Stimulated activated CD4-positive, alpha-beta T cell treated with anti-CD3 and anti-CD28 coated beads, Interleukin-15, amount 100 ng/mL, for 24 hours (primary cell): ENCODE results near the gene PCNX2.

Experiments used
- DNase-seq: peaks from one replicate; pipeline ENCODE4 v3.0.0-alpha.2; 2020

The PCNX2 gene

DNA sequence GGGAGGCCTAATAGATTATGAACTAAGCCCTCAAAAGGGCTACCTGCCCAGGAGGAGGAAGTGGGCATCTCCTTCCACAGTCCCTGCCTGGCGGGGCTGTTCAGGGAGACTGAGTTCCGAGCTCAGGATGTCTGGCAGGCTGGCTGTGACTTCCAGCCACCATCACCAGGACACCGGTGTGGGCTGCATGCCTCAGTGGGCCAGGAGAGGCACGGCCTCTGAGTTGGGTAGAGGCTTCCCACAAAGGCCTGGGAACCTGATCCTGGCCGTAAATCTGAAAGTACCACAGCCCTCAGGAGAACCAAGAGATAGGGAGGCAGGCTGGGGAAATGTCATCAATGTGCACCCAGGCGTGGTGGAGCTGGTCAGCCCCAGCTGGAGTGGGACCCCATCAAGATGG is 316.0 kb downstream of the PCNX2 start:
- DNase-seq: no peak

DNA sequence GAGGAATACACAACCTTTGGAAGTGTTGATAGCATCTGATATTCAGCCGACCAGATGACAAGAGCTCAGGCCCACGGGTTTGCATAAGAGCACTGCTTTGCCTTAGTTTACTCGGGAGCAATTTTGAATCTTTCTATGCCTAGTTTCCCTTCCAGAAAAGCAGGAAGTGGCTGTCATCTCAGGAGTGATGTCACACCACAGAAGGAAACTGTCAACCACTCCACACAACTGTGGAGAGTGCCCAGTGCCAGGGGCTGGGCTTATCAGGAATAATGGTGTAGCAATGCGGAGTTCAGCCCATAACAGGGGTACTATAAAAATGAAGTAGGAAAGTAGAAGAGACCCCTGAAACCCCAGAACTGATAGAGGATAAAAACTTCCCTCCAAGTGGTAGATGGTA is 316.7 kb downstream of the PCNX2 start:
- DNase-seq: no peak

DNA sequence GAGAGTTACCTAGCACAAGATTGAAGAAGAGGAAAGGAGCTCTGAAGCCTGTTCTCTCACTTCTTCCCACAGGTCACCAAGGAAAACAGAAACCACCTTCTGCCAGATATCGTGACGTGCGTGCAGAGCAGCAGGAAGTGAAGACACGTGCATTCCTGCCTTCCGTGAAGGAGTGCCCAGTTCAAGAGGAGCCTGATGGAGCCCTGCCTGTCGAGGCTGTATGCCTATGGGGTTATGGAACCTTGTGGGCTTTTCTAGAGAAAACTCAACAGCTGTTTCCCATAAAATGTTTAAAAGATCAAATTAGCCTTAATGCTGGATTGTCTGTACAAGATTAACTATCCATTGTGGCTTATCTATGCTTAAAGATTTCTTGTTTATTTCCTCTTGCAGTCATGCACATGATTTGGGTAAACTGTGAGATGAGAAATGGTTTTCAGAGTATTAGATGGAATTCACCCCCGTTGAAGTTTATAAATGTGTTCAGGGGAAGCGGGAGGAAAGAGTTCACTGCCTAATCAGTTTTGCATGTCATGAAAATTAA is 317.4 kb downstream of the PCNX2 start:
- DNase-seq: peak; percentile 26

DNA sequence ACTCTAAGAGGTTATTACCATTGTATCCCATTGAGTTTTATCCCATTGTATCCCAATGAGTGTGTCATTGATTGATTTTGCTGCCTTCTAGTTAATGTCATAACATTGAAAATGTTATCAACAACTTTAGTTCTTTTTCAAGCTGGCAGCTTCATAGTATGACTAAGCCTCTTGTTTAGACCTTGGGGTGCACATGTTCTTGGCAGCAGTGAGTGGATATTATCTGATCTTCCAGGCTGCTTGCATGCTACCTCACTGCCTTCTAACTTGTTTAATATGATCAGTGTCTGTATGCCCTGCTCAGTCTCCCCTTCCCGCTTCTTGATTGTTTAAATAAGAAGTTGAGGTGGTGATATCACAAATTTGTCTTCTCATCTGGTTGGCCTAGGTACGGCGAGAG is 320.6 kb downstream of the PCNX2 start:
- DNase-seq: no peak

DNA sequence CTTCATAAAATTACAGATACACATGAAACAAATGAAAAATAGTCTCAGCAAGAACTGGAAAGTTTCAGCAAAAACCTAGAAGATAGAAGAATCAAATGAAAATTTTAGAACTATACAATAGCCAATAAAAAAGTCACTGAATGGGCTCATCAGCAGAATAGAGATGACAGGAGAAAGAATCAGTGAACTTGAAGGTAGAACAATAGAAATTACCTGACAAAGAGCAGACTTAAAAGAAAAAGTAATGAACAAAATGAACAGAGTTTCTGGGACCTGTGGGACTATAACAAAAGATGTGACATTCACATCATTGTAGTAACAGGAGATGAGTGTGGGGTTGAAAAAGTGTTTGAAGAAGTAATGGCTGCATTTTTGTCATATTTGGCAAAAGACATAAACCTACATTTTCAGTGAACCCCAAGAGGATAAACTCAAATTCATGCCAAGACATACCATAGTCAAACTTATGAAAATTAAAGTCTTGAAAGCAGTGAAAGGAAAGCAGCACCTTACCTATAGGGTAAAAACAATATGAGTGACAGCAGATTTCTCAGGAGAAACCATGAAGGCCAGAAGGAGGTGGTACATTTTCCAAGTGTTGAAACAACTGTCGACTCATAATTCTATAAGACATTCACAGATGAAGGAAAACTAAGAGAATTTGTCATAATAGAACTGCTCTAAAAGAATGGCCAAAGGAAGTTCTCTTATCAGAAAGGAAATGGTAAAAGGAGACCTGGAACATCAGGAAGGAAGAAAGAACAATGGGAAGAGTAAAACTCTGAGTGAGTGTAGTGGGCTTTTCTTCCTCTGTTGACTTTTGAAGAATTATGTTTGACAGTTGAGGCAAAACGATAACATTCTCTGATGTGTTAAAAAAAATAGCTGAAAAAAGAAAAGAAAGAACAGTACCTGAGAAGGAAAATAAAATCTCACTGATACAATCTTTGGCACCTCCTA is 321.6 kb downstream of the PCNX2 start:
- no peak for DNase-seq

DNA sequence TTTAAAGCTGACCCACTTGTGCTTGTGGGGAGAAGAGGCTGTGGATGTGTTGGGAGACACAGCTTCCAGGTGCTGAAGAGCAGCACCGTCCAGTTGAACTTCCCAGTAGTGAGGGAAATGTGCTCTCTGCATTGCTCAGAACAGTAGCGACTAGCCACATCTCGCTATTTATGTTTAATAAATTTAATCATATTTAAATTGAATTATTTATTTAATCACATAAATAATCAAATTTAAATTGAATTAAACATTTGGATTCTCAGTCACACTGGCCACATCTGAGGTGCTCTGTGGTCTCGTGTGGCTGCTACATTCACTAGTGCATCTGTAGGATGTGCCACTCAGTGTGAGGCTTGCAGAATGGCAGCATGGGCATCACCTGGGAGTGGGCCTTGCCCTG is 325.0 kb downstream of the PCNX2 start:
- DNase-seq: no peak

DNA sequence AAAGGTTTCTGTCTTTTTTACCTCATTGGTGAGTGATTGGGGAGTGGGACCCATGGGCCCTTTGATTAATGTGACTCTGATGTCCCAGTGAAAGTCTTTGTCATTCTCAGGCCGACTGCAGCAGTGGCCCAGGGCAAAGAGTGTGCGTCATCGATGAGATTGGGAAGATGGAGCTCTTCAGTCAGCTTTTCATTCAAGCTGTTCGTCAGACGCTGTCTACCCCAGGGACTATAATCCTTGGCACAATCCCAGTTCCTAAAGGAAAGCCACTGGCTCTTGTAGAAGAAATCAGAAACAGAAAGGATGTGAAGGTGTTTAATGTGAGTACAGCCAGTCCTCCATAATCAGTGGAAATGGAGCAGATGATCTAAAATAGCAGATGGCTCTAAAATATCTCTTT is 325.7 kb downstream of the PCNX2 start:
- no peak for DNase-seq

DNA sequence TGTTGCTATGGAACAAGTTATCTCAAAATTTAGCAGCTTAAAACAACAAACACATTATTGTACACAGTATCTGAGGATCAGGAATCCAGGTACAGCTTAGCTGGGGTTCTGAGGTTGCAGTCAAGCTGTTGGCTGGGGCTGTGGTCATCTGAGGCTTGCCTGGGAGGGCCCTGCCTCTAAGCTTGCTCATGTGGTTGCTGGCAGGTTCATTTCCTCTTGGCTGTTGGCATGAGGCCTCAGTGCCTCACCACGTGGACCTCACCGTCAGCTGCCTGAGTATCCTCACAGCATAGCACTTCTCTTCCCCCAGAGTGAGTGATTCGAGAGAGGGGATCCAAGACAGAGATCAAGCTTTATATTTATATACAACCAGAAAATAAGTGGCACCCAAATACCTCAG is 326.6 kb downstream of the PCNX2 start:
- DNase-seq: no peak

DNA sequence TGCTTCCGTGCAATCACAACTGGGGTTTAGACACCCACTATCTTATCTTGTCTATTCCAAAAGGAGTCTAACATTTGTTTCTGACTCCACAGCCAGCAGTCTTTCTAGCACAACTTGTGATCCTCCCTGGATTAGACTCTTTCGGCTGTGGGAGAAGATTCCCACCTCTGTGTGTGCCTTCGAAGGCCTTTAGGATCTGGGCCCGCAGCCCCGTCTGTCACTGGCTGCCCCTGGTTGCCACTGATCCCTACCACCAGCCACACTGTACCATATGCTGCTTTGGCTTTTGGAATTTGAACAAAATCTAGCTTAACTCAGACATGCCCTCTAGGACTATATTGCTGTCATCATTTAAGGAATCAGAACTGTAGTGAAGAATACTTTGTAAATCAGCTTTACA is 327.1 kb downstream of the PCNX2 start:
- no peak for DNase-seq

DNA sequence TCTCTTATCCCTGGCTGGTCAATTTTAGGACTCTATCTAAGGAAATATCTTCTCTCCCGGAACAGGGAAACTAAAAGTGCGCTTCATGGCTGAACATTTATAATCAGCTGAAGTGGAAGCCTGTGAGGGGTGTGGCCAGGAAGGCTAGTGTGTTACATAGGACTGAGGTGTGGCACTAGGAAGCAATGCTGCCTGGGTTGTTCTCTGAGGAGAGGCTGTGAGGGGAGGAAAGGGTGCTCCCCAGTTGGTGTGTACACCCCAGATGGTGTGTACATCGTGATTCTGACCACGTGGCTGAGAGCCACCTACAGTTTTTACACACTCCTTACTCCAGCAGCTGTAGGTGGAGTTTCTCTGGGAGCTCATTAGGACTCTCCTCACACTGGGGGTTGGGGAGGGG is 328.9 kb downstream of the PCNX2 start:
- no peak for DNase-seq

DNA sequence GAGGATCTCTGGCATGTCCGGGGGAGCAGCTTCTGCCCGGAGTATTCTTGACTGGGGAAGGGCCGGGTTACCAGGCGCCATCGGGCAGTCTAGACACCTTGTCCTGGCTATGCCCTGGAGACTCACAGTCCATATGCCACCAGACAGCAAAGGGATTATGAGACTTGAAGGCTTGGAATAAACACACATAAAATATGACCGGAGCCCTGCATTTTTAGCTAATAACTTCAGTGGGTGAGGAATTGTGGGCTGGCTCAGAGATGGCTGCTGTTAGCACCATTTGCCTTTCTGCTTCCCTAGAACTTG is 329.7 kb downstream of the PCNX2 start:
- no peak for DNase-seq

DNA sequence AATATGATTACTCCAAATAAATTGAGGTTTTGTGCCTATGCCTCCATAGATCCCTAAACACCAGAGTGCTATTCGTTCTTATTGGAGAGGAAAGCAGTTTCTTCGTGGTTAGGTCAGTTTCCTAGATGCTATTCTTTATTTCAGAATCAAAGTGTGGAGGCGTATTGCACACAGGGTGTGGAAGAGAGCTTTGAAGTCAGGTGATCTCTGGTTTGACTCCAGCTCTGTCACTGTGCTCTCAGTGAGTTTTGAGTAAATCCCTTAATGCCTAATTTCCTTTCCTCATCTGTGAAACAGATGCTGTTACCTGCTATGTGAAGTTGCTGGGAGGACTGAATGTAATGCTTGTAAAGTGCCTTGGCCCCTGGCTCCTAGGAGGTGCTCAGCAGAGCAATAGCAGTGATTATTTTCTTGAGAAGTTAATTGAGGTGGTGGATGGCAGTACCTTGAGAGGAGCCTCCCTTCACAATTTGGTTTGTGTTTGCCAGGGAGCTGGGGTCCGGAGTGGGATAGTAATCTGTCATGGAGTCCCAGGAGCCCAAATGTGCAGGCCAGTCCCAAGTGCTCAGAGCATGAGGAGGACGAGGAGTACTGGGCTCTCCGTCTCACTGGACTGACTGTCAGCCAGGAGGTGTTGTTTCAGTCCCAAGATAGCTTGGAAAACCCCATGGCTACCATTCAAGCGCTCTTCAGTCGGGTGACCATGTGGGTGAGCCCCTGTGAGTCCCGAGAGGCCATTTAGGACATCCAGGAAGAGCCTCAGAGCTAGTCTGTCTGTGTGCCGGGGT is 330.2 kb downstream of the PCNX2 start:
- DNase-seq: no peak

DNA sequence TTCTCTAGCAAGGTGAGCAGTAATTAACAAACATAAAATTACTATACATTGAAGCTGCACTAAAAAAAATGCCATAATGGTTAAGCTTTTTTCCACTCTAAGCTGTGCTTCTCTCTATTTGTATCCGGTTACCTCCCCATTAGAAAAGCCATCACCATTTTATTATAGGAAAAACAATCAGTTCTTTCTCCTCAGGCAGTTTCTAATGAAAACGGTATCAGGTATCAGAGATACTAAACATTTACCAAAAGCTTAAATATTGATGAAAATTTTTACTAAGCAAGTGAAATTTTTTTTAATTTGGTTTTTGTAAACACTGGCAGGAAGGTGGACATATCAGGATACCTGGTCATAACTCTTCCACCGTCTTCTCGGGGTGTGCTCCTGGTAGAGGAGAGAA is 330.9 kb downstream of the PCNX2 start:
- DNase-seq: no peak

DNA sequence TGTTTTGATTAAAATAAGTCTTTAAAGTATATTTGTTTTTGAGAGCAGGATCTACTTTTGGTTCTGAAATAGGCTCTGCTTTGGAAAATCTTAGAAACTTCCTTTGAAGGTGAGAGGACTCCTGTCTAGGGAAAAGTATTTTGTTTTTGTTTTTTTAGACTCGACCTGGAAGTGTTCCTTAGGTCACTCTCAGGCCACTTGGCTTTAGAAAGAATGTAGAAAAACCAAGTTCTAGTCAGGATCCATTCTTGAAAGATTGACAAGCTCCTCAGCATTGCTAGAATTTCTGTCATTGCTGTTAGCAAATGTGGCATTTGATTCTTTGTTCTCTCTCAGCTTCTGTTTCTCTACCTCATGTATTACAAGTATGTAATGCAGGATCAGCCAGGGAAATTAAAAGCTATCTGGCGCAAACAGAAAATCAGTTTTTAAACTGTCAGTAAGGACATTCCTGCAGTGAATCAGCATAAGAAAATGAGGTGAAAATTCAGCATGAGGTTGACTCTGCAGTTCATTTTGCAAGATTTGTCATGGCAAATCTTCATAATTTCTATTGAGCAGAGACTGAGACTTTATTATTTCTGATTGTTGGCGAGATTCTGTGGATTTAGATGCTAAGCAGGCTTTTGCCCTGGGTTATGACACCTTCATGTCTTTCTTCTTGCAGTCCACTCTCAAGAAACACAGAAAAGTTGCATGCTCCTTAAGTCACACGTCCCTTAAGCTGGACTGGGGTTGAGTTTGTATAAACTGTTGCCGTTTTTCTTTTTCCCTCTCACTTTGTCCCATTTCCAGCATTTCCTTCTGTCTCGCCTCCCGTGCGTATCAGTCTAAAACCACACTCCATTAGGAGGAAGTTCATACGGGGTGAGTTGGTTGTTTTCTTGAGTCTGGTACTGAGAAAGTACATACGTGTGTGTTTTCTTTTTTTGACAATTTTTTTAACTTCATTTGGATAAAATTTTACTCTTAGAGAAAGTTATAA is 332.5 kb downstream of the PCNX2 start:
- no peak for DNase-seq

DNA sequence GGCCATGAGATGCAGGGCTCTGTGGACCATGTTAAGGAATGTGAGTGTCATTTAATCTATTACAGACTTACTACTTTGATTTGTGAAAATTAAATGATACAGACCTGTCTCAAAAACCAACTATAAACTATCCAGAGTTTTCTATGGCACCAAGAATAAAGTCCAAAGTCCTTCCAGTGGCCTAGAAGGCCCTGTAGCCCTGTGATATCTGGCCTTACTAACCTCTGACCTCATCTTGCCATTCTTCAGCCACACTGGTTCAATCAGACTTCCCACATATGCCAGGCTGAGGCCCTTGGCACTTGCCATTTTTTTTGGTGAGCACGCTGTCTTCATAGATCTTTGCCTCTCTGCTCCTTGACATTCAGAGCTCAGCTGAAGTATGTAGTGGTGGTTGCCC is 337.5 kb downstream of the PCNX2 start:
- no peak for DNase-seq

DNA sequence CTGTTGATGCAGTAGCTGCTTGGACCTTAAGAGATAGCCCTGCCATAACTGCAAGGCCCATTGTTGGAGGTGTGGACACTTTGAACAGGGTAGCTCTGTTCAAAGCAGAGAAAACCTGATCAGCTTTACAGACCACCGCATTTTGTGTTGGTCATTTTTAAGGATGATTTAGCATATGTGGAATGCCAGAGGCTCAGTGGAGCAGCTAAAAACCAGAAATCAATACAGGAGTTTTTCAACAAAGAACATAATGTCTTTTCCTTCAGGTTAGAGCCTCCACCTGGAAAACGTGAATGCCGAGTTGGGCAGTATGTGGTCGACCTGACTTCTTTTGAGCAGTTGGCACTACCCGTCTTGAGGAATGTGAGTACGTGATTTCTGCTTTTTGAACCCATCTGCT is 339.4 kb downstream of the PCNX2 start:
- DNase-seq: no peak

DNA sequence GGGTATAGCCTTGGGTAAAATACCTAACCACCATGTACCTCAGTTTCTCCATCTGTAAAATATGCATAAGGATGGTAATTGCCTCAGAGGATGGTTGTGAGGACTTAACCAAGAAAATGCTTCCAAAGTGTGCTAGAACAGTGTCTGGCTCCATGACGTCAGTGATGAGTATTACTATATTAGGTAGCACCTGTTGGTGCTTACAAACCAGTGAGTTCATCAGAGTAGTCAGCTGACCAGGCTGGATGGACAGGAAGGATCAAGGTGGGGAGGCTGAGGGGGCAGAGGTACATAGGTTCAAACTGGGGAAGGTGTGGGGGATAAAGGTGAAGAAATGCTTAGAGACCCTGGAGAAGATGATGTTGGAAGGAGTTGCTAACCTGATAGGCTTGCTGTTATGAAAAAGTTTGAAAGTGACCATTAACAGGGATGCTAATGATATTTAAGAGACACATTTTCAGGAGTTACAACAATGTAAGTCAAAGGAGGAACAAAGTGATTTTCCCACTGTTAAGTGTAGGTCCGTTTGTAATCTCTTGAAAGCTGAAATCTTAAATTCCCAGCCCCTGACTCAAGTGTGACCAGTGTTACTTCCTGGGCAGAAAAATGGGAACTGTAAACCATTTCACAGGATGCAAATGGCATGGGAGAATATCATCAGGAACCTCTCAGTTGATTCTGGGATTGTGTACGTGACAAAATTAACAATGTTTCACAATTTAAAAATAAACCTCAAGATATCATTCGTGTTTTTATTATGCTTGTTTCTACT is 340.7 kb downstream of the PCNX2 start:
- DNase-seq: no peak

DNA sequence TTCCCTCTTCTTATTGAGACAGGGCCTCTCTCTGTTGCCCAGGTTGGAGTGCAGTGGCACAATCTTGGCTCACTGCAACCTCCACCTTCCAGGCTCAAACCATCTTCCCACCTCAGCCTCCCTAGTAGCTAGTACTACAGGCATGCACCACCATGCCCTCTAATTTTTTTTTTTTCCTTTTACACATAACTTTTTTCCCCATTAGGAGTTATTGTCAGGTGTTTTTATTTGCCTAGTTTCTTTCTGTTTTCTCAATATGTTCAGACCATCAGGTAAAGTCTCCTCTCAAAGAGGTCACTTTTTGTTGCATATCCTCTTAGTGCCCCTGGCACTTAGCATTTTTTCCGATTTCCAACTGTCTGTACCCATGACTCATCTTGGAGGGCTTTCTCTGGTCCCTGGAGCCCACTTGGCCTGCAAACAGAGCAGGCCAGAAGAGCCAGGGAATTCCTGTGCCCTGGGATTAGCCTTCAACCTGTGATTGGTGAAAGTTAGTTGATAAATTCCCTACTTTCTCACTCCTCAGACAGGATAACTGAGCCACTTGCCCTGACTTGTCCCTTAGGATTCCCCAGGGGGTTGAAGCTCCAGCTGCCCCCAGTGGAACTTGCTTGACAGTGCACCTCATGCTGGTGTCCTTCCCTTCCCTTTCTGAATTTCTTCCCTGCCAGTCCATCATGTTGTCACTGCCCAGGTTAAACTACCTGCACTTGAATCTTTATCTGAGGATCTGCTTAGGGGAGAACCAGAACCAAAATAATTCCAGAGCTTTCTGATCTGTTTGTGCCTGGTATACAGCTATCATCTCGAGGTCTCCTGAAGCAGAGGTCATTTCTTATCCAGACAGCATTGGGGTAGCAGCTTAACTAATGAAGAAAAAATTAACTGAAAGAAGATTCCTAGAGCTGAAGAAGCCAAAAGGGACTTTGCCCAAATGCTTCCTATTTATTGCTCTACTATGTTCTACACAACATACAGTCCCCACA is 342.7 kb downstream of the PCNX2 start:
- peak; percentile 40 for DNase-seq

DNA sequence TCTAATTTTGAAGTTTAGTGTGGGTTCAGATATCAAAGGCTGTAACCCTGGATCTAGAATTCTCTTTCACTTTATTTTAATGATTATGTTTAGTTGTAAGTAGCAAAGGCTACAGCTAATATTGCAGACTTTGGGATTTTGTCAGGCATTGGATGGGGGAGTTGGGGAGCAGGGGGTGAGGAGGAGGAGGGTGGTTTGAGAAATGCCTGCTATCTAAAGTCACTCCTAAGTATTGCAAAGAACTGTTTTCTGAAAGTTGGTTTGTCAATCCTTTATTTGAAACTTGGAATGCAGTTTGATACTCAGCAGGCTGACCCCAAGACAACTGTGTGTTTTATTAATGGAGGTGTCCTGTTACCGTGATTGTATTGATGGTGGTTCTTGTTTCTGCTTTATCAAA is 343.9 kb downstream of the PCNX2 start:
- no peak for DNase-seq

DNA sequence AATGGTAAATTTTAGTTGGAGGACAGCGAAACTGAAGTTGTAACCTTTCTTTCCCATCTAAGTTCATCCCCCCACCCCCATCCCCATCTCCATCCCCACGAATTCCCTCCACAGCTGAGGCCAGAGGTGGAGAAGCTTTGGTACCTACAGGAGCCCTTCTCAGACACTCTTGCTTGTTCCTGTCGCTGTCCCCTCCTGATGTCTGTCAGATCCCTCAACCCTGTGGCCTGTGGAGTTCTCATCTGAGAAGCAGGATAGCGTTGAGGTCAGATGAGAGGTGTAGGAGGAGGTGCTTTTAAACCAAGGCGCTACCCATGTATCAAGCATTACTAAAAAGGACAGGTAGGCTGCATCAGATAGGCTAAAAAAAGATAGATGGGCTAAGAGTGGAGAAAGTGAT is 344.3 kb downstream of the PCNX2 start:
- DNase-seq: peak; percentile 14
